HG03565 (cell line): ENCODE measurements around the gene TMEM86B.

ENCODE experiments used
- ATAC-seq: cut with Tn5 transposase; IDR thresholded peaks from one replicate; pipeline ENCODE4 v1.9.1; 2021; ENCODE audit warnings: mild to moderate bottlenecking, moderate library complexity; ENCODE audit not compliant: unreplicated experiment

The TMEM86B gene

GRCh38 chr19:55257461-55258420, 29.2 kb upstream of the TMEM86B start:
- ATAC-seq, result no peak

- ATAC-seq, result no peak
Measured at GRCh38 chr19:55256562-55257460, 28.2 kb upstream of the TMEM86B start.

GRCh38 chr19:55255618-55256423, 27.3 kb upstream of the TMEM86B start:
- ATAC-seq, result no peak

DNA sequence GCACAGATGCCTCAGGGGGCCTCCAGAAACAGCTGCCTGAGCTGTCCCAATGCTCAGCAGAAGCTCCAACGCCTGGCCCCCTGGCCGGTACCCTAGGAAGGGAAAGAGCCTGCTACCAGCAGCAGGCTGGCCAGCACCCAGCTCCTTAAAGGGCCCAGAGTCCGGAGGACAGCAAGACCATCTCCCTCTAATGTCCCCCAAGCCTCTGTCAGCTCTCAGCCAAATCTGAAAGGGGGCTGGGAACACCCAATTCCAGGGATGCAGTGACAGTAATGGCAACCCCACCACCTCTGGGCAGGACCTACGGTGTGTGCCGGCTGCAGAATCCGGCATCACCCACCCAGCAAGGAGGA, 26.0 kb upstream of the TMEM86B start:
- ATAC-seq, result no peak

DNA sequence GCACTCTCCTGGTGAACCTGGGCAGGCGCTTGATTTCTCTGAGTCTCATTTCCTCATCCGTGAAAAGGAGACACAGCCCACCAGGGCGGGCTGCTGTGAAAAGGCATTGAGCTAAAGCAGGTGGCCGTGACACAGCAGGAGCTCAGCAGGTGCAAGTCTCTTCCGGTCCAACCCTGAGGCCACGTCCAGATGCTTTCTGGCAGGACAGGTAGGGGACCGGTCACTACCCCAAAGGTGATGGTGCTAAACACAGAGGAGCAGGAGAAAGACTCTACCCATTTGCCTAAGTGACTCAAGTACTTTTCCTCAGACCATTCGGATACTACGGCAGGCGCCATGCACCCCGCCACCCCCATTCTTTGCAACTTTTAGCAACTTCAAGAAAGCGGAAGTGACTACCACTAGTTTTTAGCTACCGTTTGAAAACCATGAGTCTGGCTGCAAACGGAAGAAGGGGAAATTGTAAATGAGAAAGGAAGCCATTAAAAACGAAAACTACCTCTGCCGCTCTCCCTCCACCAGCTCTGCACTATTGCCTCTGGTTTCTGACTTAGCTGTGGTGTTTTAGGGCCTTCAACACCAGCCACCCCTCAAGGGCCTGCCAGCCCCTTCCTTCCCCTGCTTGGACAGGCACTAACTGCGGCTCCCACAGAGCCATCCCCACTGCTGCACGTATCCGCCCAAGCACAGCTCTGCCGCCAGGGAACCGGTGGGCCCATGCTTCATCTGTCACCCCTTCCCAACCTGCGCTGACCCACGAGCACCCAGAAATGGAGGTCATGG, 25.5 kb upstream of the TMEM86B start:
- no peak for ATAC-seq

DNA sequence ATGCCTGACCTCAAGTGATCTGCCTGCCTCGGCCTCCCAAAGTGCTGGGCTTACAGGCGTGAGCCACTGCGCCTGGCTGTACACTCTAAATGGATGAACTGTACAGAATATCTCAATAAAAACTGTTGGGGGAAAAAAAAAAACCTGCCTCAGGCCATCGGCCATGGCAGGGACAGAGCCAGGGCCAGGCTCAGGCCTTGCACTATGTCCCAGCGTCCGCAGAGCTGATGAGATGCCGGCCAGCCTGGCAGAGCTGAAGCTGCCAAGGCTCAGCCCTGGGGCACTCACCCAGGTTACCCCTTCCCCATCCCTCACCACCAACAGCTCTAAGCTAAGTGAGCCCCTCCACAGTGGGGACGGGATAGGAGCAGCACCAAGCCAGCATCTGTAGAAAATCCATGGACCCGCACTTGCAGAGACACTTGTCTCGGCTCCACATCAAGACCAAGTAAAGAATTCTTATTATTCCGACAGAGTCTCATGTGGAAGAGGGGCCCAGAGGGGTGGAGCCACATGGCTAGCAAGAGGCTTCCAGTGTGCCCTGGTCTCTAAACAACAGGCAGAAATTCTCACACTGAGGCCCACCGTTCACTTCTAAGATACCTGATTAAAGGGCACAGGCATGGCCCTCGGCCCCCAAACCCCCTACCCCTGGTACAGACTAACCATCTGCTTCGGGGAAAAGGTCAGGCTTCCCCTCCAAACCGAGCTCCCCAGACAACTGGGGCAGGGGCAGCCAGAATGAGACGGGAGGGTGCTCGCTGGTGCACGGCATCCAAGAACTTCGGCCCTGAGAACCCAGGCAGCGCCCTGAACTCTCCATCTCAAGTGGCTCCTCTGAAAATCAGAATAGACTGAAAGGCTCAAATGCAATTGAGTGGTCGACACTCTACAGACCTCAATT, 24.4 kb upstream of the TMEM86B start:
- no peak for ATAC-seq

GRCh38 chr19:55251341-55252081, 22.9 kb upstream of the TMEM86B start:
- ATAC-seq, result no peak

GRCh38 chr19:55250262-55251036, 21.9 kb upstream of the TMEM86B start:
- ATAC-seq, result no peak

DNA sequence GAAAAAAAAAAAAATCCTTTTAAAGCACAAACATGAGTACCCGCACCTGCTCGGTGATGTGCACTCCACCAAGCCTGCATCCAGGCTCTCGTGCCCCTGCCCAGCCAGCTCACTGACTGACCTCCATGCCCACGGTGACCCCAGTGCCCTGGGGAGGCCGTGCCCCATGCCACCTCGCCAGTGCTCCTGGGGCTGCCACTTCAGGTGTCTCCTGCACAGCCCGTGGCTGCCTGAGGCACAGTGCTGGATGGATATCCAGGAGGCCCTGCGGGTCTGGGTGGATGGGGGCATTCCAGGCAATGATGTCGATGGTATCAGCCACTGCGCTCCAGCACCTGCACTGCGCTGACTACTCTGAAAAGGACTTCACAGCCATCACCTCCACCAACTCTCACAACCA, 21.3 kb upstream of the TMEM86B start:
- ATAC-seq, result no peak

DNA sequence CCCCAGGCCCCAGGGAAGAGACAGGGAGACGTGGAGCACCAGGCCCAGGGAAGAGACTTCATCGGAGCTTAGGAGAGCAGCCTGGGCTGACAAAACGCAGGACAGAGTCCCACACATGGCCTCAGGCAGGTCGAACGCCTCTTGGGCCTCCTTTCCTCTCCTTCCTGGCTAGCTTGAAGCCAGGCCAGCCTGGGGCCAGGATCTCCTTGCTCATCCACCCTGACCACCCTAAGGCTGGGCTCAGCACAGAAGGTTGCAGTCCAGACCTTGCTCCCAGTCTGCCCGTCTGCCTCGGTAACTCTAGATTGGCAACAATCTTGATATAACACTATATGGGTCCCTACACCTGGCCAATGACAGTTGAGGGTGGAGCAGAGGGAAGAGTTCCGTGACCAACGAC, 20.1 kb upstream of the TMEM86B start:
- no peak for ATAC-seq

DNA sequence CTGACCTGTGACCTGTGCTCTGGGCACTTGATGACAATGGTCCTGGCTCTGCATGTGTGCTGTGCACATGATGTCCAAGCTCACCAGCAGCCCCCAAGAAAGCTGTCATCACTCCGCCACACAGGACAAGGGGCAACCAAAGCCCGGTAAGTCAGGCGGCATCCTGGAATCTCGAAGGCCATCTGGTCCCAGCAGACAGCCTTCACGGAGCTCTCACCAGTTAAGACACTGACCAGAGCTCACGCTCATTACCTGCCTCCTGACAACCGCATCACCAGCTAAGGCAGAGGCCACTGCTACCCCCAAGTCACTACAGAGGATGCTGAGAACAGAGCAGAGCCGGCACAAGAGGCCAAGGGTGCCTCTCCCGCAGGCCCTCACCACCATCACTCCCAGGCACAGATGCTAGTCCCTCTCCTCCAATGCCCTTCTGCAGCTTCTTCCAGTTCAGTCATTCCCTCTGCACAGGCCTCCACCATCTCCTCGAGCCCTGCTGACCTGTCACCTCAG, 19.7 kb upstream of the TMEM86B start:
- ATAC-seq, result no peak

GRCh38 chr19:55247621-55248099, 19.1 kb upstream of the TMEM86B start:
- no peak for ATAC-seq

DNA sequence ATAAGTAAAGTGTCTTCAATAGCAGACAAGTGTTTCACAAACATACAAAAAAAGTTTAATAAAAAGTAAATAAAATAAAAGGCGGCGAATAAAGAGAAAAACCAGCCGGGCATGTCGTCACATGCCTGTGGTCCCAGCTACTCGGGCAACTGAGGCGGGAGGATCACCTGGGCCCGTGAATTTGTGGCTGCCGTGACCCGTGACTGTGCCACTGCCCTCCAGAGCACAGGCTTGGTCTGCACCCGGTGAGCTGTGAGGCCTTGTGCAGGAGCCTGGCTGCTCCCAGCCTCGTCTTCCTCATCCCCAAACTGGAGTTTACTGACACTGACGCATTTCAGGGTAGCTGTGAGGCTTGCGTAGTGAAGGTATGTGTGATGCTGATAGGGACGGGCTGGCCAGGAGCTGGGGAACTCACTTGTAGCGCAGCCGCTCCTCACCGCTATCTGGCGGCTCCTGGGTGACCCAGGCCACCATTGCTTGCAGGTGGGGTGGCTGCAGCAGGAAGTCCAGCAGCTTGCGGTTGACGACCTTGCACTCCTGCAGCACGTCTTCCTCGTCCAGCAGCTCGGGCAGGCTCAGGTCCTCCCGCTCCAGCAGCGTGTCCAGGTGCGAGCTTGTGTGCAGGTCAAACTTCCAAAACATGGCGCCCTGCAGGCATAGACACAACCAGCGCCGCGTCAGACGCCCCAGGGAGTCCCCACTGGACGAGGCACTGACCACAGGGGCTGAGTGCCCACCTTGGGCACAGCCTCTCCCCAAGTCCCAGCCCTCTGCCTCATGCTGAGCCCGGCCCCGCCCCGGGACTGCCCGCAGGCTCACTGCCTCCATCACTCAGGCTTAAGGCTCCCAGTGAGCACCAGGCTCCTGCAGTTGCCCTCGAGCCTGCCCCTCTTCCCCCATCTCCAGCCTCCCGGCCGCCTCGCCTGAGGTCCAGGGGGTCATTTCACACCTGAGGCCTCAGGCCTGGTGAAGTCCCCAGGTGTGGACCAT, 18.2 kb upstream of the TMEM86B start:
- no peak for ATAC-seq

GRCh38 chr19:55245236-55245904, 16.8 kb upstream of the TMEM86B start:
- no peak for ATAC-seq

DNA sequence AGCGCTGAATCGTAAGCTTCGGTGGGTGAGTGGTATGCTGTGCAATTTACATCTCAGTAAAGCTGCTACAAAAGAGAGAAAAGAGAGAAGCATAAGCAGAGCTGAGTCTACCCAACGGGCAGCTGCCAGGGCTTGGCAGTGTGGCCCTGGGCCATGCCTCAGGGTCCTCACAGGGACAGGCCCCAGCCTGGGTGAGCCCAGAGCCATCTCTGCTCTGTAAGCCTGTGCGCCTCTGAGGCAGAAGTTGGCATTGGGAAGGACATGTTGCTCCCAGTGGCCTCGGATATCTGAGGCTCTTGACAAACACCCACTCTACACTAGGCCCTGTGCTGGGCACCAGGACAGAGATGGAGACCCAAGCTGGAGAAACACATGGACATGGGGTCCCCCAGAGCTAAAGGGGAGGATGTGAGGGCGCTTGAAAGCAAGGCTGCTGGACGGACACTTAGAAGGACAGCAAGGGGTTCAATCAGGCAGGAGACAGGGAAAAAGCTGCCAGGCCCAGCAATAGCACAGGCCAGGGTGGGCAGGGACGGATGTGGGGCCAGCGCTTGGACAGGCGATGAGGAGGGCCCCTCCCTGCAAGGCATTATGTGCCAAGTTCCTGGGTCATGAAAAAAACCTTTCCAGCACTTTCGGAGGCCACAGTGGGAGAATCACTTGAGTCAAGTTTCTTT, 15.6 kb upstream of the TMEM86B start:
- ATAC-seq, result no peak
